Measurements from ENCODE around the gene TYMP.

TYMP gene

GRCh38 chr22:50576070-50576469 lies 46.3 kb upstream of the TYMP start:
- Mint-ChIP-seq H3K4me3 (no peak overlapping the region), H3K27ac (no peak overlapping the region), H3K9me3 (no peaks in the 10 kb centered on the region), H3K36me3 (ENCODE audit: low read depth) (peaks cover 17% of the 10 kb centered on the region), H3K4me1 (peaks cover 18% of the 10 kb centered on the region), H3K27me3 (ENCODE audit: low read depth, poor library complexity) (no peaks in the 10 kb centered on the region)
- peak; percentile 36 for TF ChIP-seq CTCF (IDR thresholded peaks at IDR 0.05)
- peak; percentile 20 for DNase-seq

- TF ChIP-seq CTCF (IDR thresholded peaks at IDR 0.05) = no peak
Measured at GRCh38 chr22:50575426-50575941, 45.7 kb upstream of the TYMP start.

GRCh38 chr22:50574383-50574755 lies 44.6 kb upstream of the TYMP start:
- H3K4me1 Mint-ChIP-seq = peaks cover 7% of the 10 kb centered on the region
- H3K27ac Mint-ChIP-seq = no peak overlapping the region
- H3K27me3 Mint-ChIP-seq (ENCODE audit: low read depth, poor library complexity) = no peaks in the 10 kb centered on the region
- no peak overlapping the region for H3K4me3 Mint-ChIP-seq
- H3K36me3 Mint-ChIP-seq (ENCODE audit: low read depth) = peaks cover 28% of the 10 kb centered on the region
- TF ChIP-seq CTCF (IDR thresholded peaks at IDR 0.05) = no peak
- no peak for DNase-seq
- H3K9me3 Mint-ChIP-seq = no peaks in the 10 kb centered on the region

More at GRCh38 chr22:50575426-50575941, 45.7 kb upstream of the TYMP start:
- H3K27me3 Mint-ChIP-seq (ENCODE audit: low read depth, poor library complexity) = no peaks in the 10 kb centered on the region
- H3K4me1 Mint-ChIP-seq = peaks cover 18% of the 10 kb centered on the region
- no peak for DNase-seq
- peaks cover 21% of the 10 kb centered on the region for H3K36me3 Mint-ChIP-seq (ENCODE audit: low read depth)
- no peak overlapping the region for H3K4me3 Mint-ChIP-seq
- H3K27ac Mint-ChIP-seq = no peak overlapping the region
- H3K9me3 Mint-ChIP-seq = no peaks in the 10 kb centered on the region

- H3K27me3 Mint-ChIP-seq (ENCODE audit: low read depth, poor library complexity) = no peaks in the 10 kb centered on the region
- H3K9me3 Mint-ChIP-seq = no peaks in the 10 kb centered on the region
- no peak for DNase-seq
- no peak overlapping the region for H3K27ac Mint-ChIP-seq
- peaks cover 4% of the 10 kb centered on the region for H3K4me1 Mint-ChIP-seq
- peaks cover 30% of the 10 kb centered on the region for H3K36me3 Mint-ChIP-seq (ENCODE audit: low read depth)
- no peak for TF ChIP-seq CTCF (IDR thresholded peaks at IDR 0.05)
- H3K4me3 Mint-ChIP-seq = no peak overlapping the region
Measured at GRCh38 chr22:50573491-50574382, 43.9 kb upstream of the TYMP start.

GRCh38 chr22:50572965-50573364 lies 43.2 kb upstream of the TYMP start:
- Mint-ChIP-seq H3K4me3 (no peak overlapping the region), H3K4me1 (no peaks in the 10 kb centered on the region), H3K9me3 (no peaks in the 10 kb centered on the region), H3K36me3 (ENCODE audit: low read depth) (peaks cover 31% of the 10 kb centered on the region), H3K27me3 (ENCODE audit: low read depth, poor library complexity) (no peaks in the 10 kb centered on the region), H3K27ac (no peak overlapping the region)
- no peak for TF ChIP-seq CTCF (IDR thresholded peaks at IDR 0.05)
- DNase-seq = no peak
